Measurements from ENCODE around the gene CNGA3. TPM values are rescaled to one million over a fixed set of nuclear protein-coding genes. Genes with fewer than 3 reads are reported as not detected.
"Not testable (repeated sequence)": the region's sequence is repeated elsewhere in the genome, so short reads cannot be mapped to it uniquely, and the experiment has no call there.

Gene CNGA3
- not detected in 2 replicates for total RNA-seq (2014; rRNA removed; shearing (Covaris generic))

DNA sequence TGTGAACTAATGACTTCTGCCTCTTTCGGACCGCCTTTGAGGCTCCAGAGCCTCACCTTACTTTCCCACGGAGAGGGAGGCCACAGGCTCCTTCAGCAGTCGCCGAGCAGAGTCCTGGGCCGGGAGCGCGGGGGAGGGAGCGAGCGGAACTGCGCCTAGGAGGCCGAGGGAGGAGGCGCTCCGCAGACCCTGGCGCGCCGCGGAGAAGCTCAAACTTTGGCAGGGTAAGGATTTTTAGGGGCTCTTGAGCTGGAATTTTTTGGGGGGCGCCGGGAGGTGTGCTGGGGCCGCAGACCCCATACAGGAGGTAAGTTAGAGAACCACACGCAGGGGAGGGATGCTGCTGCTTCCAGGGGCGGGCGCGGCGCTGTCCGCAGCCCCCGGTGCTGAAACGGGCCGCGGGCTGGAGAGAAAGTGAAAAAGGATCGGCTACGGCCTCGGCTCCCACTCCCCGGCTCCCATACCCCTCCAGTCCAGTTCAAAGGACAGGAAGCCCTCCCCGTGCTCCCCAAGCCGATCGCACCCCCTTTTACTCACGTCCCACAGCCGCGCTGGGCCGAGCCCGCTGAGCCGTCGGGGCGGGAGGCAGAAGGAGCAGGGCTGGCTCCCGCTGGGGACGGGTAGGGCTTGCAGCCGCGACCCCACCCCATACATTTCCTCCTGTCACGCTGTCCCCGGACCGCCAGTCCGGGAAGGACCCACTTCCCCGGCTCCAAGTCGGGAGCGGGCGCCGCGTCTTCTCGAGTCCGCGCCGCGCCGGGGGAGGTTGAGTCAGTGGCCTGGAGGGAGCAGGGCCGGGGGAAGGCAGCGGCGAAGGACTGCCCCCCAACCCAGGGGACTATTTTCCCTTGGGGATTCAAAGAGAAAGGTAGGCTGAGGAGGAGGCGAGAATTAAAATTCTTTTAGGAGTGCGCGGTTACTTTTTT, at the start of gene CNGA3:
CNGA3 (plus strand) TSS at position 146 of the 926 bp plus-strand sequence. CDS start 23,520 bp downstream, outside the sequence.
- no peak for DNase-seq (ENCODE audit: low spot score)

DNA sequence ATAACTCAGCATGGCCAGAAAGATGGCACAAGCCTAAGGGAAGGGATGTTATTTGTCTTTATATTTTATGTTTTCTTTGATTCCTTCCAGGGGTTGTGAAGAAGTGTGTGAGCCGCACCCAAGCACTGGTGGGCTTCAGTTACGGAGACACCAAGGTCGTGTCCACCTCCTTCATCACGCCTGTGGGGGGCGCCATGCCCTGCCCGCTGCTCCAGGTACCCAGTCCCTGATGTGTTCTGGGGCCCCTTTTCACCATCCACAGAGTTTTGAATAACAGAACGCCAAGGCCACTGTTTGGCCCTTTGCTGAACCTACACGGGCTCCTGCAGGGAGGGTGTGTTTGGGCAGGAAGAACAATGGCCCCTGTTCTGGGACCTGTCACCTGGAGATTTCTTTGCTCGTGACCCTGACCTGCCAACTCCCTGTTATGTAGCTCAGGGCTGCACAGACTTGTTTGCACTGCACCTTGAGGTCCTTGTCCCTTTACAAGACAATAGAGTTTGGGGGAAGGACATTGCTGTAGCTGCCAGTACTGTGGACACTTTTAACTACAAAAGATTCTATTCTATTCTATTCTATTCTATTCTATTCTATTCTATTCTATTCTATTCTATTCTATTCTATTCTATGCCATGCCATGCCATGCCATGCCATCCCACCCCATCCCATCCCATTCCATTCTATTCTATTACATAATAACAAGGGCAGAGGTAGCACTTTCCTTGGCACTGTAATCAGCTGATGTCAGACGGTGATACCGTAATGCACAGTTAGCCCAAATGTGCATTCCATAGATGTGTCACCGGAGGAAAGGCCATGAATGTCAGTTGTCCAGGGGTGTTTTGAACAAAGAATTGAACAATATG, 48.2 kb upstream of the CNGA3 start:
- no peak for DNase-seq (ENCODE audit: low spot score)

DNA sequence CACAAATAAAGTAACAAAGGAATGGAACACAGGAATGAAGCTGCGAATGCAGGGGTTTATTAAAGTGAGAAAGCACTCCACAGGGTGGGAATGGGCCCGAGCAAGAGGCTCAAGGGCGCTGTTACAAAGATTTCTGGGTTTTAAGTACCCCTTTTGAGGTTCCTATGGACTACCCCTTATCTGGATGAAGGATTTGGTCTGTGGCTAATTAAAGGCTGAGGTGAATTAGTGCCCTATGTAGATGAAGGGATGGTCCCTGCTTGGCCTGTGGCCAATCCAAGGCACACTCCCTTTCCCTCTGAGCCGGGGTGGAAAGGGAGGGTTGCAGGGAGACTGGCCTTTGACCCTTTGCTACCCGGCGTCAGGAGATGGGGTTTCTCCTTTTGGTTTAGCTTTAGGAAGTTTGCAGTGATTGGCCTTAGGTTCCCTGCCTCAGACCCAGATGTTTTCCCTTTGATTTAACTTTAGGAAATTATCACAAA, 47.5 kb upstream of the CNGA3 start:
- no peak for DNase-seq (ENCODE audit: low spot score)

DNA sequence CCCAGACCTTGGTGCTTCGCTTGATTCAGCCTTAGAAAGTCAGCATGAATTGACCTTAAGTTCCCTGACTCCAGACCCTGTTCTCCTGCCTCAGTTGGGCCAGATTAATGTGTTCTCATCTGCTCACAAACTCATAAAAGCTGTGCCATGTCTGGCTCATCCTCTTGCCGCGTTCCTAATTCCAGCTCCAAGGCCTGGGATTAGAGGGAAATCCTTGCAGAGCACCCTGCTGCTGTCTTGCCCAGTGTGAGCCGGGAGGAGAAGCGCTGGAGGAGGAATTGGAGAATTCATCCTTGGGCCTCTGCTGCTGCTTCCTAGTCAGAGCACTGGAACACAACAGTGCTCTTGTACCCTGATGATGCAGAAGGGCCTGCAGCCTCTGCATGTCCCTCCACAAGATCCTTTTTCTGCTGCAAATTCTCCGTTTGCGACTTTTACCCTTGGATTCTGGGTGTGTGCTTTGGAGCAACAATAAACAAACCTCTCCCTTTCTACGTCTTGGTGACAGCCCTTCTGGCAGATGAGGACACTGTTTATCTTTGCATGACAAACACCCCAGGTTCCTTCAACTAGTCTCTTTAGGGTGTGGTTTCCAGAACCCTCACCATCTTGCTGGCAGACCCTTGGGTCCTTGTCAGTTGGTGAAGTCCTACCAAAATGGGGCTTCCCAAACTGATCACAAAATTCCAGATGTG, 46.9 kb upstream of the CNGA3 start:
- no peak for DNase-seq (ENCODE audit: low spot score)

DNA sequence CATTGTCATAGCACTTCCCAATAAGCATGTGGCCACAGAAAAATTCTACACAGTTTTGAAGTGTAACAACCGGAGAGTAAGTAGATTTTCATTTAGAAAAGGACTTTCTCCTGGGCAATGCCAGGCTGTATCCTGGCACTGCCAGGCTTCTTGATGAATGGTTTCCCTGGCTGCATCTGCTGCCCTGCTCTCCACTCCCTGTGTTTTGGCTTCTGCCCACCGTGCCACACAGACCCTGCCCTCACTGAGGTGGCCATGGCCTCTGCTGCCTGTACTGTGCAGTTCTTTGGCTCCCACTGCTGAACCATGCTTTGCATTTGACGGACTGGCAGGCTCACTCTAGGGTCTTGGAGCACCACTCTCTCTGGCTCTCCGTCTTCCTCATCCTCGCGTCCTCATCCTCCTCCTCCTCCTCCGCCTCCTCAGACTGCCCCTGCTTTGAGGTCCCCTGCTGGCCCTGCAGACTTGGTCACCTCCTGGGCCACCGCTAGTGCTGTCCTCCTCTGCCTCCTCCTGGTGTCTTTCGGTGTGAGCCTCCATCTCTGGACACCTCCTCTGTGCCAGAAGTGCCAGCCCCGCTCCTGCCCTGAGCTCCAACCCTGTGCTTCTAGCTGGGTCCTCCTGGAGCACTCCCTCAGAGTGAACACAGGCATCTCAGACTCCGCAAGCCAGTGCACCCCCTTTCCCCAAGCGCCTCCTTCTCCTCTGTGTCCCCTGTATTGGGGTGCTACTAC, 45.9 kb upstream of the CNGA3 start:
- DNase-seq (ENCODE audit: low spot score): no peak

DNA sequence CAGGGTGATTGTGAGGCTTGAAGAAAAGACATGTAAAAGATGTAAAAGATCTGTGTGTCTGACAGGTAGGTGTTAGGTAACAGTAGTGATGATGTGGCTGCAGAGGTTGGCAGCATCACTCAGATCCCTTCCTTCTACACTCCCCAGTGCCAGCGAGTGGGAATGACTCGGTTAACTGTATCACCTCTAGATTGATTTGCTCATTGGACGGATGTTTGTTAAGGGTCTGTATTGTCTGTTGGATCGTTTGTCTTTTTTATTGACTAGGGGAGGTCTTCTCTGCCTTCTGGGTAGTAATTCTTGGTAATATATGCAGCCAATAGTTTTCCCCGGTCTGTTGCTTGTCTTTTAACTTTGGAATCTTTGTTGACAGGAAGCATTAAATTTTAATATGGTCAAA, 44.8 kb upstream of the CNGA3 start:
- no peak for DNase-seq (ENCODE audit: low spot score)

DNA sequence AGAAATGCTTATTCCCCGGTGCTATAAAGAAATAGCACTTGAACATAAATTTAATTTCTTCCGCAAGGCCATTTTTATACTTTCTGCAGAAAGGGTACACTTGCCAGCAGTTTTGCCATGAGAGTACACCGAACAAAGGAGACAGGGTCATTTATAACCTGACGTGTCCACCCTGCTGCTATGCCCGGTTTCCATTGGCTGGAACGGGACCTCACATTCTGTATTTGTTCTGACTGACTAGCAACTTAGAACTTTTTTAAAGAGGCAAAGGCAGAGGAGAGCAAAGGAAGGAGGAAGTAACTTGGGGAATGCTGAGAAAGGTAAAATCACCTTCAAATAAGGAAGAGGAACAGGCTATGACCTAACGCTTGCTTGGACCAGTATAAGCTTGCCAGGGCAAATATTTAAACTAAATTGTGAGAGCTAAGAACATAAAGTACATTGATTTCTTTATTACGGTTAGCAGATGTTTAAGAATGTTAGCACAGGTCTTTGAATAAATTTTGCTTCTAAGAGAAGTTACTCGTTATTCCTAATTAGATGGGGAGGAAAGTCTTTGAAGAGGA, 39.0 kb upstream of the CNGA3 start:
- DNase-seq (ENCODE audit: low spot score): not testable (repeated sequence)

DNA sequence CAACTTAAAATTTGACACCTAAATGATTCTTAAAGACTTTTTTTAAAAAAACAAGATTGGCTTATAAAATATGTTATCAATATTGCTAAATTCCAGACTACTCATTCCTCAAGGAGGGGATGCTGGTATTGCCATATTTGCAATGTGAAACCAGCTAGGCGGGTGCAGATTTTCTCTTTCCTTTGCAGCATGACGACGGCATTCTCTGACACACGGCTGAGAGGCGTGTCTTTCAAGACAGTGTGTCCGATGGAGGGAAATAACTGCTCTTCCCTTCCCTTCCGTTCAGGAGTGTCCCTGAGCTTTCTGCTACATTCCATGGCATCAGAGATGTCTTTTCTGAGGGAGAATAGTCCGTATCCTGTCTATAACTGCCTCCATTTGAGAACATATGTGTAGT, 38.2 kb upstream of the CNGA3 start:
- DNase-seq (ENCODE audit: low spot score): no peak

DNA sequence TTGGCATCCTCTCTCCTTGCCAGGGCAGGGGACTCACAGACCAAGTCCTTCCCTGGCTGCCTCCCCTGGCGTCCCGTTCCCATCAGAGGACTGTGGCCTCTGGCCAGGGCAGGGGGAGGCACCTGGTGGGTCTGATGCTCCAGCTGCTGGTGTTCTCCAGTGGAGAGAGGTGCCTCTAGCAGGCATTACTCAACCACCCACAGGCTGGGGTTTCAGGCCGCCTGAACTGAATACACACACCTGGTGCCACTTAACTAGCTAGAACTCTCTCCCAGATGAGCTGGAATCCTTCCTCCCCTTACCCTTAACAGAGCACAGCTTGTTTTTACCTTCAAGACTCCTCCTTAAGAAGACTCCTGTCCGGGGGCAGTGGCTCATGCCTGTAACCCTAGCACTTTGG, 37.7 kb upstream of the CNGA3 start:
- no peak for DNase-seq (ENCODE audit: low spot score)

DNA sequence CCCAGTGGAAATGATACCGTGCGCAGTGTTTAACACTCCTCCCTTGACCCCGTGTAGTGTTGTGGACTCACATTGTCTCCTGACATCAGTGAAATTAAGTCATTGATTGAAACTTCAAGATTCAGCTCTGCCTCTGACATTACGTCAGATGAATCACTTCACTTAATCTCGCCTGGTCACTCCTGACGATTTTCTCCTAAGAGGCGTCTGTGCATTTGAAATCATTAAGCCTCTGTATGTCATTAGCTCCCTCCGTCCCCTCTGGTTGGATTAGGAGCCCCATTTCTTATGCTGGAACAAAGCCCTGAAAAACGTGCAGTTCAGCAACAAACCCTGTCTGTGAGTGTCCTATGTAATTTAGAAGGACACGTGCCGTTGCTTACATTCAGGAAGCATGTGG, 36.7 kb upstream of the CNGA3 start:
- no peak for DNase-seq (ENCODE audit: low spot score)

DNA sequence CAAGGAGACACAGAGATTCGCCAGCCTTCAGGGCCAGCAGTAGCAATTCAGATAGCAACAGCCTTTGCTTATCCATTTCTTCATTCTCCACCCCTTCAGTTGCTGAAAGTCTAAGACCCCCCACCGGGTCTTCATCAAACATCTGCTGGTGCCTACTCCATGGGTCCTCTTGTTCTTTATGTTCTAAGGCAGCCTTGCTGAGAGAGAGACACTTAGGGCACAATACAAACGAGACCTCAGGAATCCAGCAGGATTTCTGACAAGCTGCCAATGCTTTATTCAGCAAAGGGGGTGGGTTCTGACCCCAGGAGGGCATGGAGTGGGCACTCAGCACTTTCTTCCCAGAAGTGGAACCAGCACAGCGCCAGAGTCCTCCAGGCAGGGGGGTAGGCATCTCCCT, 36.2 kb upstream of the CNGA3 start:
- no peak for DNase-seq (ENCODE audit: low spot score)

DNA sequence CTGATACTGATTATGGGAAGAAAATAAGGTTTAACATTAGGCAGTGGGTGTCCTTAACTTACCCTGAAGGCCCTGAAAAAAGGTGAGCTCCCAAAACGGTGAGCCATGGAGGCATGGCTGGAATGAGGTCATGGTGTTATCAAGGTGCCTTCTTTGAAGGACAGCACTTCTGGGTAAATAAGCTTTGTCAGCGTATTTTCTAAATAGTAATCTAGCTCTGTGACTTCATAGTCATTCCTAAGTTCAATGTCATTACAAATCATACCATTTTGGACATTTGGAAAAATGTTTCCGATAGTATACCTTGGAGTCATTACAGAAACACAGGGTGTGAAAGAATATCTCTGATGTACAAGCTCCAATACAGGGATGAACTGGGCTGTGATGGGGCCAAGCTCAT, 35.2 kb upstream of the CNGA3 start:
- no peak for DNase-seq (ENCODE audit: low spot score)

DNA sequence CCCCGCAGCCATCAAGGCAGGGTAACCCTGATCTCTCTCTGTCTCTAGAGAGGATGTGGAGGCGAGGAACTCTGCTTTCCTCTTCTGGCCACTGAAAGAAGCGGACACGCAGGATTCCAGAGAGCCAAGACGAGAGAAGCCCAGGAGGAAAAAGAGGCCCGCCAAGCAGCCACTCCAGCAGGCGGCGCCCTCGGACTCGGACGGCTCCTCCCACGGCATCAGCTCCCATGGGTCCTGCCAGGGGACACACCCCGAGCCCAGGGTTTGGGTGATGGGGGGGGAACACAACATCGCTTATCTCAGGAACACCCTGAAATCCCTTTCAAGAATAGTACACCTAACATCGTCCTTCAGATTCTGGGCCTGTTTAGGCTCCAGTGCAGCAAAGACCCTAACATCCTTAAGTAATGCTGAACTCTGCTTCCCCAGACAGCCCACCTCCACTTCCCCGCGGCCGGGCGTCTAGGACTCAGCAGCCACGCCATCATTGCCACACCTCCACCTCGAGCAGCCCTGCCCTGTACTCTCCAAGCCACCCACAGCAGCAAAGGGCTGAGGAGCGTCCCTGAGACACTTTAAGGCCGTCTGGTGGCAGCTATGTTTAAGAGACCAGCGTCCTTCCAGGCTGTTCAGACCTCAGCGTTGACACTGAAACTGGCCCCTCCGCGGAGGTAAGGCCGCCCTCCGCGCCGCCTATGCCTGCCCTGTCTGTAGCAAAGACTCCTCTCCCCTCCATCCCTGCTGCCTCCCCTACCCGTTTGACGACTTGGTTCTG, 34.3 kb upstream of the CNGA3 start:
- DNase-seq (ENCODE audit: low spot score): no peak

DNA sequence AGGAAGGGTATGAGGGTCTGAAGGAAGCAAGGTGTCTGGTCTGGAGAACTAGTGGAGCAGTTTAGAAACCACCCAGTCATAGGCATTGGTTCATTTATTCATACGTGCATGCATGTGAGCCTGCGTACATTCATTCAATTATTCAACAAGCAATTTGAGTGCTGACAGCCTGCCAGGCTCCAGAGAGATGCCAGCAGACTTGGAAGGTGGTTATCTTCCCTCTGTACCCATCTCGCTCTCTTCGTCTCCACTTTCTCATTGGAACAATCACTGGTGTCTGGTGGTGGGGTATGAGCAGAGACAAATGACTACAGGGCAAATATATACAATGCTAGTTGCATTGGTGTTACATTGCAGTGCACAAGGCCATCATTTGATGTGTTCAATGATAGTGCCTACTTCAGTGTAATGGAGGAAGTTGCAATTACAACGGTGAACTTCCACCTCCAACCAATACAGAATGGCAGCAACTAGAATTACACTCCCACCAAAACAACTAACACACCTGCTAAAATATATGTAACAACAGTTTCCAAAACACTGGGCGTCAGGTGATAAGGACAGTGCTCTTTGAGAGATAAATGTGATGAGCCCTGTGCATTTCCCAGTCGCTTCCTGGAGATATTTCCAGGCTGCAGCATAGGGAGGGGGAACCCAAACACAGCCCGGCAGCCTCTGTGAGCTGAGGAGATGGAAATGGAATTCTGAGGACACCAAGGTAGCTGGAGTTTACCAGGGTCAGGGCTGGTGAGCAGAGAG, 32.6 kb upstream of the CNGA3 start:
- DNase-seq (ENCODE audit: low spot score): no peak

DNA sequence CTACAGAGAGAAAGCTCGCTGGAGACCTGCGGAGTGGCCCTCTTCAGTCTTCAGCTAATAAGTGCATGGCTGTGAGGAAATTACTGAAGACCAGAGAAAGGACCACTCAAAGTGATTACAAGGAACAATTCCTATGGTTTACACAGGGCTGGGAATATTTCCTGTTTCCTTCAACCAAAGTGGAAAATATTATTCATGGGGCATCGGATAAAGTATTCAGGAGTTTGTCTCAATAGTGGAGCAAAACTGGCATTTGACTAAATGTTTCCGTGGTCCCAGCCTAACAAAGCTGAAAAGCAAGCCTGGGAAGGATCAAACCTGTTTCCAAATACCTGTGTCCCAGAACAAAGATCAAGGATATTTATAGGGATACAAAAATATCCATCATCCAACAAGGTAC, 32.0 kb upstream of the CNGA3 start:
- no peak for DNase-seq (ENCODE audit: low spot score)

DNA sequence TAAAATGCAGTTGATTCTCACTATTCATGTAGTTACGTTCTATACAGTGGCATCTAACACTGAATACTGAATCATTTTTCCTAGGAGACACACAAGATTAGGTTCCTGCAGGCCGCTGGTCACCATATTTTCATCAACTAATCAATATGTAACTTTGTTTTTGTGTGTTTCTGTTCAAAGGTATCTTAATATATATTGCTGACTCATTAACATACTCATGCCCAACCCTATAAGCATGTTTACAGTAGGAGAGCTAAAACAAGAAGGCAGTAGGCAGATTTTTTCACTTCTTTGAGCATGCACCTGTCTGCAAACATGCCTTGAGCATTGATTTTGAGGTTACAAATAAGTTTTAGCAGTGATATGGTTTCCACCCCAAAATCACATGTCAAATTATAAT, 30.3 kb upstream of the CNGA3 start:
- DNase-seq (ENCODE audit: low spot score): no peak

DNA sequence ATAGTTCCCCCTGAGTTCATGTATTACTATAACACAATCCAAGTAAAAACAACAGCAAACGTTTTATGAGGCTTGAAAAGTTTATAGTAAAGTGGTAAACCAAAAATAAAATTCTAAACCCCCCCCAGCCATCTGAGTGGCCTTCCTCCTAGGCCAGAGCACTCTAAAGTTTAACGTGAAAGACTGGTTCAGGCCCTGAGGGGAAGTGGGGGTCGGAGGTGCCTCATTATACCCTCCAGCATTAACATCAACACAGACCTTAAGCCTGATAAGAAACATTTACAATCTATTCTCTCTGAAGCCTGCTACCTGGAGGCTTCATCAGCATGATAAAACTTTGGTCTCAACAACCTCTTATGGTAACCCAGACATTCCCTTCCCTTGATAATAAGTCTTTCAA, 29.0 kb upstream of the CNGA3 start:
- no peak for DNase-seq (ENCODE audit: low spot score)

DNA sequence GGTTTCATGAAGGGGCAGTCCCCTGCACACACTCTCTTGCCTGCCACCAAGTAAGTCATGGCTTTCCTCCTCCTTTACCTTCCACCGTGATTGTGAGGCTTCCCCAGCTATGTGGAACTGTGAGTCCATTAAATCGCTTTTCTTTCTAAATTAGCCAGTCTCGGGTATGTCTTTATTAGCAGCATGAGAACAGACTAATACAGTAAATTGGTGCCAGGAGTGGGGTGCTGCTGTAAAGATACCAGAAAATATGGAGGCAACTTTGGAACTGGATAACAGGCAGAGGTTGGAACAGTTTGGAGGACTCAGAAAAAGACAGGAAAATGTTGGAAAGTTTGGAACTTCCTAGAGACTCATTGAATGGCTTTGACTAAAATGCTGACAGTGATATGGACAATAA, 26.1 kb upstream of the CNGA3 start:
- not testable (repeated sequence) for DNase-seq (ENCODE audit: low spot score)

DNA sequence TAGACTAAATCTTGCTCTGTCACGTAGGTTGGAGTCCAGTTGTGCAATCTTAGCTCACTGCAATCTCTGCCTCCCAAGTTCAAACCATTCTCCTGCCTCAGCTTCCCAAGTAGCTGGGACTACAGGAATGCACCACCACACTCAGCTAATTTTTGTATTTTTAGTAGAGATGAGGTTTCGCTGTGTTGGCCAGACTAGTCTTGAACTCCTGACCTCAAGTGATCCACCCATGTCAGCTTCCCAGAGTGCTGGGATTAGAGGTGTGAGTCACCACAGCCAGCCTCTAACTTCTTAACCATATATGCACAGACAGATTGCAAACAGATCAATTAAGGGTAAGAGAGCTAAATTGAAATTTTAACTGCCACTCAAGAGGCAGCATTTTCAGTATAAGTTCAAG, 22.1 kb upstream of the CNGA3 start:
- peak; percentile 6 for DNase-seq (ENCODE audit: low spot score)

All from HT-29 (cell line).